H1 (cell line): ENCODE measurements around the gene WBP4. TPM values are rescaled to one million over a fixed set of nuclear protein-coding genes. Genes with fewer than 3 reads are reported as not detected.

Experiments
- CTCF ChIA-PET: fragments of 300-600 bp; sonication (Branson Sonifier 250); formaldehyde crosslinking; loops from one replicate; lab custom pipeline; 2021; ENCODE audit not compliant: partially characterized antibody; lab: Charles Lee
- POLR2A ChIA-PET: fragments of 300-600 bp; sonication (Branson Sonifier 250); formaldehyde crosslinking; loops from one replicate; lab custom pipeline; 2021; ENCODE audit warnings: inconsistent platforms; ENCODE audit not compliant: partially characterized antibody; lab: Charles Lee
- DNase-seq, 2 experiments: peaks; one replicate each; pipeline versions ENCODE4 v3.0.0 to v3.0.0-alpha.2; 2010 to 2022; ENCODE audit warnings: low spot score in 2 of 2, low read depth in 1 of 2, mixed read lengths in 1 of 2
- FAIRE-seq: peaks from 2 replicates; lab custom pipeline; 2011; peaks lifted over from hg19 to GRCh38; lab: Jason Lieb, UNC
- H2AFZ ChIP-seq: 2 replicates; pipeline ENCODE4 v1.8.1; 2012; ENCODE audit warnings: low read length, inconsistent platforms
- H2AK5ac ChIP-seq: 2 replicates; pipeline ENCODE4 v1.6.1; 2013; ENCODE audit warnings: low read depth, low read length
- H2BK120ac ChIP-seq: replicated peaks from 2 replicates; pipeline ENCODE3; 2013; ENCODE audit warnings: low read depth, low read length, inconsistent platforms
- H2BK12ac ChIP-seq: 2 replicates; pipeline ENCODE4 v1.6.1; 2013; ENCODE audit warnings: low read depth, low read length
- H2BK15ac ChIP-seq: 2 replicates; pipeline ENCODE4 v1.6.1; 2013; ENCODE audit warnings: low read length
- H2BK20ac ChIP-seq: 2 replicates; pipeline ENCODE4 v1.6.1; 2013; ENCODE audit warnings: low read length
- H2BK5ac ChIP-seq: 2 replicates; pipeline ENCODE4 v1.6.1; 2013; ENCODE audit warnings: low read depth, low read length
- H3K14ac ChIP-seq: 2 replicates; pipeline ENCODE4 v1.6.1; 2013; ENCODE audit warnings: inconsistent platforms; ENCODE audit not compliant: insufficient read length
- H3K18ac ChIP-seq: 2 replicates; pipeline ENCODE4 v1.6.1; 2013; ENCODE audit warnings: low read length; ENCODE audit errors: extremely low read depth
- H3K23ac ChIP-seq: 2 replicates; pipeline ENCODE4 v1.6.1; 2013; ENCODE audit warnings: inconsistent platforms; ENCODE audit not compliant: insufficient read length
- H3K23me2 ChIP-seq: 2 replicates; pipeline ENCODE4 v1.6.1; 2013; ENCODE audit warnings: low read depth, low read length
- H3K27ac ChIP-seq: 2 replicates; pipeline ENCODE4 v1.6.1; 2011; ENCODE audit warnings: low read depth, low read length, inconsistent platforms
- H3K27me3 ChIP-seq, 4 experiments: replicated peaks in 1 of 4; 1 replicate in 1 of 4; 2 replicates in 3 of 4; pipeline versions ENCODE4 v1.6.1 to v1.8.1; 2011 to 2013; ENCODE audit warnings: low read length in 3 of 4, mild to moderate bottlenecking in 3 of 4, inconsistent platforms in 2 of 4, mixed read lengths in 2 of 4, moderate library complexity in 1 of 4; ENCODE audit not compliant: control insufficient read depth in 3 of 4, insufficient read depth in 3 of 4; ENCODE audit errors: extremely low read depth in 1 of 4
- H3K36me3 ChIP-seq, 4 experiments: 2 replicates each; pipeline versions ENCODE4 v1.6.1 to v1.8.1; 2011 to 2013; ENCODE audit warnings: mild to moderate bottlenecking in 4 of 4, low read length in 3 of 4, moderate library complexity in 2 of 4, control low read depth in 1 of 4, inconsistent platforms in 1 of 4; ENCODE audit not compliant: insufficient read depth in 4 of 4, control insufficient read depth in 2 of 4
- H3K4ac ChIP-seq: replicated peaks from 2 replicates; pipeline ENCODE3; 2013; ENCODE audit warnings: low read length, low read depth, mixed read lengths, inconsistent platforms; ENCODE audit not compliant: insufficient read length
- H3K4me1 ChIP-seq, 4 experiments: replicated peaks in 1 of 4; 1 replicate in 1 of 4; 2 replicates in 3 of 4; pipeline versions ENCODE4 v1.6.1 to v1.8.1; 2011 to 2013; ENCODE audit warnings: low read length in 3 of 4, inconsistent platforms in 2 of 4, mixed read lengths in 1 of 4; ENCODE audit not compliant: insufficient read depth in 4 of 4, control insufficient read depth in 3 of 4
- H3K4me2 ChIP-seq, 2 experiments: 2 replicates each; pipeline versions ENCODE4 v1.6.1 to v1.8.1; 2011 to 2013; ENCODE audit warnings: low read depth in 2 of 2, low read length in 2 of 2, control low read depth in 1 of 2, inconsistent platforms in 1 of 2, mild to moderate bottlenecking in 1 of 2; ENCODE audit not compliant: insufficient read depth in 1 of 2
- H3K4me3 ChIP-seq, 4 experiments: fragments of 200-600, 300-600 bp in 1 of 4; sonication (generic), shearing (Covaris generic), sonication (Bioruptor Twin) in 1 of 4; 2 replicates each; pipeline versions ENCODE4 v1.5.1 to v1.8.1; 2011 to 2016; ENCODE audit warnings: low read length in 4 of 4, low read depth in 3 of 4, control low read depth in 2 of 4, inconsistent platforms in 2 of 4, mild to moderate bottlenecking in 2 of 4, mixed read lengths in 1 of 4, moderate library complexity in 1 of 4; ENCODE audit not compliant: insufficient read depth in 2 of 4; ENCODE audit errors: extremely low read depth in 1 of 4
- H3K56ac ChIP-seq: replicated peaks from 2 replicates; pipeline ENCODE3; 2013; ENCODE audit warnings: low read depth, mild to moderate bottlenecking, mixed read lengths, low read length, inconsistent platforms; ENCODE audit not compliant: insufficient read length
- H3K79me1 ChIP-seq: 2 replicates; pipeline ENCODE4 v1.6.1; 2013; ENCODE audit warnings: low read depth, low read length, control low read depth
- H3K79me2 ChIP-seq, 2 experiments: 2 replicates each; pipeline versions ENCODE4 v1.6.1 to v1.8.1; 2012 to 2013; ENCODE audit warnings: low read length in 2 of 2, mild to moderate bottlenecking in 2 of 2, inconsistent platforms in 1 of 2; ENCODE audit not compliant: insufficient read depth in 2 of 2, control insufficient read depth in 1 of 2
- H3K9ac ChIP-seq, 4 experiments: replicated peaks in 1 of 4; 1 replicate in 1 of 4; 2 replicates in 3 of 4; pipeline versions ENCODE4 v1.6.1 to v1.8.1; 2011 to 2013; ENCODE audit warnings: low read depth in 3 of 4, low read length in 3 of 4, control low read depth in 2 of 4, mild to moderate bottlenecking in 2 of 4, moderate library complexity in 2 of 4, inconsistent platforms in 1 of 4; ENCODE audit errors: extremely low read depth in 1 of 4
- H3K9me3 ChIP-seq, 2 experiments: 2 replicates each; pipeline versions ENCODE4 v1.6.1 to v1.8.1; 2012 to 2013; ENCODE audit warnings: mild to moderate bottlenecking in 2 of 2, moderate library complexity in 2 of 2, control low read depth in 1 of 2, inconsistent platforms in 1 of 2, low read depth in 1 of 2, low read length in 1 of 2, mixed read lengths in 1 of 2; ENCODE audit not compliant: insufficient read depth in 2 of 2
- H4K20me1 ChIP-seq, 2 experiments: replicated peaks in 1 of 2; 2 replicates each; pipeline versions ENCODE3 to v1.8.1; 2011 to 2013; ENCODE audit warnings: inconsistent platforms in 2 of 2, low read length in 2 of 2, mild to moderate bottlenecking in 1 of 2; ENCODE audit not compliant: insufficient read depth in 2 of 2, control insufficient read depth in 1 of 2
- H4K5ac ChIP-seq: 2 replicates; pipeline ENCODE4 v1.6.1; 2013; ENCODE audit warnings: low read length, low read depth, mixed read lengths, inconsistent platforms; ENCODE audit not compliant: insufficient read length
- H4K8ac ChIP-seq: 2 replicates; pipeline ENCODE4 v1.8.0; 2013; ENCODE audit warnings: mild to moderate bottlenecking, moderate library complexity, low read length, inconsistent platforms; ENCODE audit not compliant: insufficient read depth; ENCODE audit errors: extremely low read depth
- H4K91ac ChIP-seq: replicated peaks from 2 replicates; pipeline ENCODE3; 2013; ENCODE audit warnings: low read length, mixed read lengths, inconsistent platforms; ENCODE audit not compliant: insufficient read length
- BCL11A ChIP-seq, 2 experiments: IDR thresholded peaks; one replicate each; pipeline ENCODE4 v1.6.1; 2011; ENCODE audit warnings: low read depth in 2 of 2, low read length in 2 of 2, mild to moderate bottlenecking in 2 of 2
- CBX5 ChIP-seq: fragments of 300-800, 300-1000 bp; sonication (generic); IDR thresholded peaks from 2 replicates; pipeline ENCODE4 v1.7.1; 2016; ENCODE audit warnings: antibody characterized with exemption, low read length, low read depth
- EGR1 ChIP-seq: IDR thresholded peaks from 2 replicates; pipeline ENCODE4 v1.6.1; 2011; ENCODE audit warnings: low read depth, low read length, borderline replicate concordance
- EP300 ChIP-seq, 2 experiments: IDR thresholded peaks; 1 replicate in 1 of 2; 2 replicates in 1 of 2; pipeline ENCODE4 v1.6.1; 2011 to 2012; ENCODE audit warnings: low read depth in 2 of 2, low read length in 2 of 2, mild to moderate bottlenecking in 2 of 2, borderline replicate concordance in 1 of 2, inconsistent platforms in 1 of 2, moderate library complexity in 1 of 2
- GTF2F1 ChIP-seq: IDR thresholded peaks from 2 replicates; pipeline ENCODE4 v1.6.1; 2012; ENCODE audit warnings: low read depth, low read length, improper control_type of control experiment, borderline replicate concordance
- KDM5A ChIP-seq: fragments of 200-600 bp; IDR thresholded peaks from 2 replicates; pipeline ENCODE4 v1.7.1; 2012; ENCODE audit warnings: mild to moderate bottlenecking, low read length, inconsistent platforms, mixed read lengths
- RNF2 ChIP-seq: fragments of 200-900, 300-1000 bp; sonication (generic); IDR thresholded peaks from 2 replicates; pipeline ENCODE4 v1.7.1; 2016; ENCODE audit warnings: borderline replicate concordance, low read depth, mild to moderate bottlenecking, antibody characterized with exemption, low read length; ENCODE audit not compliant: poor library complexity, severe bottlenecking; ENCODE audit errors: missing control alignments
- SP2 ChIP-seq: IDR thresholded peaks from 2 replicates; pipeline ENCODE4 v1.6.1; 2012; ENCODE audit warnings: mild to moderate bottlenecking, low read length, inconsistent platforms
- SUZ12 ChIP-seq: fragments of 200-600 bp; sonication (generic); IDR thresholded peaks from 2 replicates; pipeline ENCODE4 v1.6.1; 2012; ENCODE audit warnings: mild to moderate bottlenecking, inconsistent platforms, low read length, moderate library complexity, mixed read lengths
- TAF7 ChIP-seq: optimal IDR thresholded peaks from 2 replicates; pipeline ENCODE3; 2011; ENCODE audit warnings: low read depth, mild to moderate bottlenecking, inconsistent platforms, low read length, moderate library complexity, borderline replicate concordance
- TCF12 ChIP-seq: IDR thresholded peaks from 2 replicates; pipeline ENCODE4 v1.6.1; 2011; ENCODE audit warnings: low read depth, mild to moderate bottlenecking, low read length
- WGBS, 2 experiments: shearing (Covaris generic) in 1 of 2; methylation state at CpG; one replicate each; pipeline versions ENCODE4 v1.1.6 to v1.1.7; 2013 to 2015; ENCODE audit warnings: low lambda C conversion rate in 2 of 2, mixed read lengths in 2 of 2, inconsistent platforms in 1 of 2, low coverage in 1 of 2, missing lambda C conversion rate in 1 of 2; ENCODE audit not compliant: insufficient replicate concordance in 2 of 2, insufficient coverage in 1 of 2, insufficient read length in 1 of 2; ENCODE audit errors: extremely low coverage in 1 of 2, missing lambda C conversion rate in 1 of 2; 5-methylcytosine and 5-hydroxymethylcytosine counted together
- polyA plus RNA-seq, 7 experiments: library from polyadenylated mRNA; depleted of rRNA in 3 of 7; stranded (reverse) in 5 of 7; unstranded in 2 of 7; fragments of >200 nt in 5 of 7; fragments of 200-250 nt in 2 of 7; gene quantifications; 1 replicate in 5 of 7; 2 replicates in 1 of 7; 4 replicates in 1 of 7; pipeline versions ENCODE4 v1.2.1 to v1.2.3, GENCODE V29; 2011 to 2013; ENCODE audit warnings: missing spikeins in 2 of 7, mixed read lengths in 2 of 7
- total RNA-seq: library from RNA; stranded (reverse); fragmentation: NEBNext Ultra II Directional; extraction: Animal tissue kit (Norgen Biotek cat#: 25700); gene quantifications from 2 replicates; pipeline ENCODE4 v1.2.1, GENCODE V29; 2021
- TF ChIP-seq, protein P1 (sequence below): IDR thresholded peaks from 2 replicates; pipeline ENCODE4 v1.6.1; 2011; ENCODE audit warnings: low read depth, mild to moderate bottlenecking, low read length; ENCODE audit not compliant: insufficient read depth
- TF ChIP-seq, protein P2 (sequence below): IDR thresholded peaks from 2 replicates; pipeline ENCODE4 v1.6.1; 2012; ENCODE audit warnings: inconsistent platforms

The WBP4 gene
- total and polyA plus RNA-seq, 2 of the 8 experiments (the other 6 are each of a cell fraction or from before 2014, with no cell fraction given): 3.0 to 10.0 TPM

DNA sequence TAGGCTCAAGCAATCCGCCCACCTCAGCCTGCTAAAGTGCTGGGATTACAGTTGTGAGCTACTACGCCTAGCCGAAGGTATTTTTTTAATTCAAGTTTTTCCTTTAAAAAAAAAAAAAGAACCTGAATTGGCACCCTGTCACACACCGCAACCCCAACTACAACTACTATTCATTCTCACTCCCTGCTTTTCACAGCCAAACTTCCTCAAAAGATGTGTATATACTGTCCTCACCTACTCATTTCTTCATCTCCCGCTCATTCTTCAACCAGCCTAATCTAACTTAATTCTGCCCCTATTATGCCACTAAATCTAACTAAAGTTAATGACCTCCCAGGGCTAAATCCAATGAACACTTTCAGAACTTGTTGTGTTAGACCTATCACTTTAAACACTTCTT is 12.7 kb upstream of the WBP4 start:
- Histone ChIP-seq H2BK5ac (no peak overlapping the region), H2AFZ (no peak overlapping the region), H3K23me2 (no peaks in the 10 kb centered on the region), H3K4me2 (no peak overlapping the region), H3K4me1 (no peaks in the 10 kb centered on the region), H4K5ac (no peak overlapping the region), H3K27ac (no peak overlapping the region), H2BK120ac (no peak overlapping the region), H4K20me1 (no peaks in the 10 kb centered on the region), H2AK5ac (no peak overlapping the region), H3K4ac (no peak overlapping the region), H3K9me3 (peaks cover 5 to 15% of the 10 kb centered on the region in 2 experiments), H2BK12ac (no peak overlapping the region), H4K91ac (no peak overlapping the region), H3K14ac (no peak overlapping the region), H4K8ac (no peak overlapping the region), H3K27me3 (no peaks in the 10 kb centered on the region), H2BK20ac (no peak overlapping the region), H3K36me3 (no peaks in the 10 kb centered on the region; a peak in 1 of 8 replicates), H2BK15ac (no peak overlapping the region), H3K79me2 (no peaks in the 10 kb centered on the region), H3K9ac (no peak overlapping the region), H3K23ac (no peak overlapping the region), H3K79me1 (no peaks in the 10 kb centered on the region), H3K18ac (no peak overlapping the region), H3K4me3 (no peak overlapping the region), H3K56ac (no peak overlapping the region)
- no peak for DNase-seq
- WGBS, 2 experiments: 90 to 100% methylated on average over 1 to 5 of the region's 5 CpGs
- CTCF ChIA-PET: interaction anchor here (0.7 to 1.7 kb wide), 4 partner anchors 11 to 116 kb away, joined by 3 to 6 read pairs (median 4); no protein-coding TSS in a partner anchor
- POLR2A ChIA-PET: no interaction called here
- FAIRE-seq: no peak
- TF ChIP-seq TAF7: no peak
- TF ChIP-seq, protein P1, sequence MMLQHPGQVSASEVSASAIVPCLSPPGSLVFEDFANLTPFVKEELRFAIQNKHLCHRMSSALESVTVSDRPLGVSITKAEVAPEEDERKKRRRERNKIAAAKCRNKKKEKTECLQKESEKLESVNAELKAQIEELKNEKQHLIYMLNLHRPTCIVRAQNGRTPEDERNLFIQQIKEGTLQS: no peak
- no peak for TF ChIP-seq GTF2F1
- TF ChIP-seq, protein P2, sequence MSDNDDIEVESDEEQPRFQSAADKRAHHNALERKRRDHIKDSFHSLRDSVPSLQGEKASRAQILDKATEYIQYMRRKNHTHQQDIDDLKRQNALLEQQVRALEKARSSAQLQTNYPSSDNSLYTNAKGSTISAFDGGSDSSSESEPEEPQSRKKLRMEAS: no peak
- TF ChIP-seq RNF2: no peak
- TF ChIP-seq EP300 (IDR thresholded peaks at IDR 0.05; ENCODE audit: borderline replicate concordance in 1 of 2, low read depth in 2 of 2, low read length in 2 of 2): no peak
- TF ChIP-seq SP2: no peak
- no peak for TF ChIP-seq BCL11A (IDR thresholded peaks at IDR 0.05; ENCODE audit: low read depth in 2 of 2, low read length in 2 of 2)
- no peak for TF ChIP-seq EGR1
- TF ChIP-seq KDM5A: no peak
- no peak for TF ChIP-seq CBX5
- TF ChIP-seq TCF12: no peak
- no peak for TF ChIP-seq SUZ12
